Measurements from ENCODE around the gene MOXD1. TPM values are rescaled to one million over a fixed set of nuclear protein-coding genes. Genes with fewer than 3 reads are reported as not detected.

MOXD1 gene
- total RNA-seq, 4 donors from 2014 or later: 1.2 to 4.1 (median 3.8) TPM; not detected in 1

DNA sequence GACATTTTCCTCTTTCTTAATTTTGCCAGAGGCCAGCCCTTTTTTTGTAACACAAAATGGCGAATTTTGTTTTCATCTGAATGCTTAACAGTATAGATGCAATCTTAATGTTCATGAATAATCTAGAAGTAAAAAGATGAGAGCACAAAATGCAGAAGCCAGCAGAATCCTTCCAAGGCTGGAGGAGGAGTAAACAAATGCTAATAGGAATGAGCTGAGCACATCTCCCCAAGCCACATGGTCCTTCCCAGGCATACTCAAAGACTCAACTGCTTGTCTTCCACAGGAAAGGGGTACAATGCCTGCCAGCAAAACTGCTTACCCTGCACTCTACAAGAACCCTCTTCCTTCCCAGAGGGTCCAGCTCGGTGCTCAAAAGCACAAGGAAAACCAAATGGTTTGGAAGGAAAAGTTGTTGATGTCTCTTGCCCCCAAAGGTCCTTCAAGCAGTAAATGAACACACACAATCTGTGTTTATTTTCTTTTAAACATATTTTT lies 155.1 kb downstream of the MOXD1 start:
- TF ChIP-seq POLR2A (IDR thresholded peaks at IDR 0.05): no peak
- TF ChIP-seq, protein P1, sequence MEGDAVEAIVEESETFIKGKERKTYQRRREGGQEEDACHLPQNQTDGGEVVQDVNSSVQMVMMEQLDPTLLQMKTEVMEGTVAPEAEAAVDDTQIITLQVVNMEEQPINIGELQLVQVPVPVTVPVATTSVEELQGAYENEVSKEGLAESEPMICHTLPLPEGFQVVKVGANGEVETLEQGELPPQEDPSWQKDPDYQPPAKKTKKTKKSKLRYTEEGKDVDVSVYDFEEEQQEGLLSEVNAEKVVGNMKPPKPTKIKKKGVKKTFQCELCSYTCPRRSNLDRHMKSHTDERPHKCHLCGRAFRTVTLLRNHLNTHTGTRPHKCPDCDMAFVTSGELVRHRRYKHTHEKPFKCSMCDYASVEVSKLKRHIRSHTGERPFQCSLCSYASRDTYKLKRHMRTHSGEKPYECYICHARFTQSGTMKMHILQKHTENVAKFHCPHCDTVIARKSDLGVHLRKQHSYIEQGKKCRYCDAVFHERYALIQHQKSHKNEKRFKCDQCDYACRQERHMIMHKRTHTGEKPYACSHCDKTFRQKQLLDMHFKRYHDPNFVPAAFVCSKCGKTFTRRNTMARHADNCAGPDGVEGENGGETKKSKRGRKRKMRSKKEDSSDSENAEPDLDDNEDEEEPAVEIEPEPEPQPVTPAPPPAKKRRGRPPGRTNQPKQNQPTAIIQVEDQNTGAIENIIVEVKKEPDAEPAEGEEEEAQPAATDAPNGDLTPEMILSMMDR (IDR thresholded peaks at IDR 0.05): no peak
- Histone ChIP-seq H3K4me1 (no peaks in the 10 kb centered on the region), H3K4me3 (no peak overlapping the region), H3K9me3 (no peaks in the 10 kb centered on the region), H3K27ac (no peak overlapping the region), H3K27me3 (no peaks in the 10 kb centered on the region), H3K36me3 (no peaks in the 10 kb centered on the region)
- no peak for DNase-seq

Other genes starting within 250 kb of the MOXD1 start
- 10 to 100 TPM; 31.4 to 65.9 (median 51.9) TPM for gene STX7, start 111.6 kb upstream of the MOXD1 start, total RNA-seq
- not detected for gene TAAR9, start 136.8 kb upstream of the MOXD1 start, total RNA-seq
- not detected for gene TAAR8, start 151.2 kb upstream of the MOXD1 start, total RNA-seq
- not detected for gene TAAR6, start 168.8 kb upstream of the MOXD1 start, total RNA-seq
- gene TAAR5, start 188.3 kb upstream of the MOXD1 start, total RNA-seq: not detected
- gene TAAR2, start 222.8 kb upstream of the MOXD1 start, total RNA-seq: not detected